DMS114 treated with DMSO at 0.1 percent for 48 hours (cell line): ENCODE results near the gene VPREB3.

Experiments
- DNase-seq: peaks from one replicate; lab custom pipeline; 2025; ENCODE audit not compliant: unreplicated experiment; lab: John Stamatoyannopoulos, UW

Gene VPREB3

DNA sequence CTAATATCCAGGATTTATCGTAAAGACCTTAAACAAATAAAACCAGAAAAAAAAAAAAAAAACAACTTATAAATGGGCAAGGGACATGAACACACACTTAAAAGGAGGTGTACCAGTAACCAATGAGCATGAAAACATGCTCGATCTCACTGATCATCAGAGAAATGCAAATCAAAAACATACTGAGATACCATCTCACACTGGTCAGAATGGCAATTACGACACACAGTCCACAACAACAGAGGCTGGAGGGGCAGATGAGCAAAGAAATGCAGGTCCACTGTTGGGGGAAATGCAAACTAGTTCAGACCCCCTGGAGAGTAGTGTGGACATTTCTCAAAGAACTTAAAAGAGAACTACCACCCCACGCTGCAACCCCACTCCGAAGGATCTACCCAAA is 50.2 kb downstream of the VPREB3 start:
- no peak for DNase-seq
